Activated naive CD4-positive, alpha-beta T cell treated with anti-CD3 and anti-CD28 coated beads, Interleukin-2, amount 50 U/mL, for 16 hours (primary cell): Measurements from ENCODE around the gene VSIG10L.

Experiments
- DNase-seq: peaks from one replicate; pipeline ENCODE4 v3.0.0-alpha.2; 2020

VSIG10L gene

GRCh38 chr19:51311351-51312257, 30.3 kb downstream of the VSIG10L start, which contains the start of gene IGLON5:
Gene IGLON5 (plus strand): TSS chr19:51311644. CDS start chr19:51311848, 204 bp downstream.
- DNase-seq: no peak

- no peak for DNase-seq
Observed at GRCh38 chr19:51305479-51305878, 36.5 kb downstream of the VSIG10L start.

GRCh38 chr19:51301266-51301665, 40.7 kb downstream of the VSIG10L start:
- no peak for DNase-seq

- no peak for DNase-seq
Observed at GRCh38 chr19:51297406-51297805, 44.5 kb downstream of the VSIG10L start.

GRCh38 chr19:51296336-51297093, 45.4 kb downstream of the VSIG10L start:
- no peak for DNase-seq

- DNase-seq: no peak
Observed at GRCh38 chr19:51295382-51296126, 46.4 kb downstream of the VSIG10L start.

- DNase-seq: no peak
Observed at GRCh38 chr19:51294977-51295375, 47.0 kb downstream of the VSIG10L start.

- DNase-seq: no peak
Observed at GRCh38 chr19:51294211-51294976, 47.5 kb downstream of the VSIG10L start.

- DNase-seq: no peak
Observed at GRCh38 chr19:51293571-51294210, 48.2 kb downstream of the VSIG10L start.

- DNase-seq: no peak
Observed at GRCh38 chr19:51292971-51293370, 49.0 kb downstream of the VSIG10L start.

- no peak for DNase-seq
Observed at GRCh38 chr19:51289635-51290034, 52.3 kb downstream of the VSIG10L start.

GRCh38 chr19:51285682-51286081, 56.3 kb downstream of the VSIG10L start:
- DNase-seq: no peak

GRCh38 chr19:51282335-51282734, 59.6 kb downstream of the VSIG10L start:
- DNase-seq: no peak
